HG02970 (cell line): ENCODE data around the gene ERLEC1.
"Not testable (repeated sequence)": the region's sequence is repeated elsewhere in the genome, so short reads cannot be mapped to it uniquely, and the experiment has no call there.

ENCODE experiments used
- ATAC-seq: cut with Tn5 transposase; IDR thresholded peaks from one replicate; pipeline ENCODE4 v1.9.1; 2021; ENCODE audit warnings: mild to moderate bottlenecking, moderate library complexity, moderate number of reproducible peaks; ENCODE audit not compliant: unreplicated experiment, low FRiP score

The ERLEC1 gene

GRCh38 chr2:53780056-53780455 is 6.8 kb upstream of the ERLEC1 start:
- no peak for ATAC-seq

GRCh38 chr2:53782676-53783075 is 4.2 kb upstream of the ERLEC1 start:
- ATAC-seq = no peak

GRCh38 chr2:53784436-53784835 is 2.4 kb upstream of the ERLEC1 start:
- no peak for ATAC-seq

- ATAC-seq = no peak
Measured at GRCh38 chr2:53785366-53785765, 1.5 kb upstream of the ERLEC1 start.

GRCh38 chr2:53786352-53786704 is 516 bp upstream of the ERLEC1 start:
- ATAC-seq = peak; percentile 12

- peak; percentile 5 for ATAC-seq
Measured at GRCh38 chr2:53787614-53788289, 908 bp downstream of the ERLEC1 start.

GRCh38 chr2:53793261-53793660 is 6.4 kb downstream of the ERLEC1 start:
- ATAC-seq = no peak

GRCh38 chr2:53793821-53794220 is 7.0 kb downstream of the ERLEC1 start:
- ATAC-seq = no peak

GRCh38 chr2:53801547-53801946 is 14.7 kb downstream of the ERLEC1 start:
- ATAC-seq = no peak

GRCh38 chr2:53802617-53803151 is 15.8 kb downstream of the ERLEC1 start:
- no peak for ATAC-seq

GRCh38 chr2:53811601-53812000 is 24.8 kb downstream of the ERLEC1 start:
- no peak for ATAC-seq

- ATAC-seq = no peak
Measured at GRCh38 chr2:53813151-53813550, 26.3 kb downstream of the ERLEC1 start.

GRCh38 chr2:53818854-53819435 is 32.1 kb downstream of the ERLEC1 start:
- ATAC-seq = no peak

GRCh38 chr2:53819634-53820033 is 32.8 kb downstream of the ERLEC1 start:
- no peak for ATAC-seq

- ATAC-seq = no peak
Measured at GRCh38 chr2:53820048-53820447, 33.2 kb downstream of the ERLEC1 start.

GRCh38 chr2:53820711-53821110 is 33.9 kb downstream of the ERLEC1 start:
- no peak for ATAC-seq

- ATAC-seq = no peak
Measured at GRCh38 chr2:53821810-53822209, 35.0 kb downstream of the ERLEC1 start.

- ATAC-seq = not testable (repeated sequence)
Measured at GRCh38 chr2:53823639-53824038, 36.8 kb downstream of the ERLEC1 start.

- no peak for ATAC-seq
Measured at GRCh38 chr2:53826030-53826410, 39.2 kb downstream of the ERLEC1 start.

GRCh38 chr2:53826587-53827397 is 39.9 kb downstream of the ERLEC1 start:
- no peak for ATAC-seq

- no peak for ATAC-seq
Measured at GRCh38 chr2:53827398-53828175, 40.7 kb downstream of the ERLEC1 start.
